OCI-M1 (cell line): ENCODE data around the gene NUDT3.
A peak's percentile ranks its signal among the peaks of the same experiment; 100 is the strongest.
"Not testable (repeated sequence)": the region's sequence is repeated elsewhere in the genome, so short reads cannot be mapped to it uniquely, and the experiment has no call there.

Experiments
- DNase-seq: peaks from one replicate; lab custom pipeline; 2025; lab: John Stamatoyannopoulos, UW

The NUDT3 gene

GRCh38 chr6:34393191-34393965, 909 bp upstream of the NUDT3 start:
- DNase-seq = no peak

DNA sequence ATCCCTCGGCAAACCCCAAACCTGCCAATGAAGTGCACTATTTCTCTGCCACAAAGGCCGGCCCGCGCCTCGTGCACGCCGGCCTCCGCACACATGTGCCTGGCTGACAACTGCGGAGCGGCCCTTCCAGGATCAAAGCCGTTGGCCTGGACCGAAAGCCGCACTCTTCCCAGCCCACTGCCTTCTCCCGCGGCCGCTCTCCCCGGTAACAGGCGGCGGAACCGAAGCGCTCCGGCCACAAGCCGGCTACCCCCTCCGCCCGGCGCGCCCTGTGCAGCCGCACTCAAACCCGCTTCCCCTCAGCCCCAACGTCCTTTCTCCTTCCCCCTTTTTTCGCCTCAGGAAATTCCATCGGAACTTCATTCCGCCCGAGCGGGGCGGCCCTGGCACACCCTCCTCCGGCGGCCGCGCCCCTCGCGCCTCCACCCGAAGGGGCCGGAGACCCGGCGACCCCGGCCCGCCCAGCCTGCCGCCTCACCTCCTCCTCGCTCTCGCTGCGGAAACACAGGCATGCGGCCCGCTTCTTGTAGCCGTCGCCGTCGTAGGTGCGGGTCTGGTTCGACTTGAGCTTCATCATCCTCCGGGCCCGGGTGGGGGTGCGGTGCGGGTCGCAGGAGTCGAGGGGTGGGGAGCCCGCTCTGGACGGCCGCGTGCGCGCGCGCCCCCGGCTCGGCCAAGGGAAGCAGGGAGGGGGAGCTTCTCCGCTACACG, 528 bp downstream of the NUDT3 start:
- DNase-seq = peak; percentile 77

GRCh38 chr6:34391473-34391785, 1.0 kb downstream of the NUDT3 start:
- no peak for DNase-seq

DNA sequence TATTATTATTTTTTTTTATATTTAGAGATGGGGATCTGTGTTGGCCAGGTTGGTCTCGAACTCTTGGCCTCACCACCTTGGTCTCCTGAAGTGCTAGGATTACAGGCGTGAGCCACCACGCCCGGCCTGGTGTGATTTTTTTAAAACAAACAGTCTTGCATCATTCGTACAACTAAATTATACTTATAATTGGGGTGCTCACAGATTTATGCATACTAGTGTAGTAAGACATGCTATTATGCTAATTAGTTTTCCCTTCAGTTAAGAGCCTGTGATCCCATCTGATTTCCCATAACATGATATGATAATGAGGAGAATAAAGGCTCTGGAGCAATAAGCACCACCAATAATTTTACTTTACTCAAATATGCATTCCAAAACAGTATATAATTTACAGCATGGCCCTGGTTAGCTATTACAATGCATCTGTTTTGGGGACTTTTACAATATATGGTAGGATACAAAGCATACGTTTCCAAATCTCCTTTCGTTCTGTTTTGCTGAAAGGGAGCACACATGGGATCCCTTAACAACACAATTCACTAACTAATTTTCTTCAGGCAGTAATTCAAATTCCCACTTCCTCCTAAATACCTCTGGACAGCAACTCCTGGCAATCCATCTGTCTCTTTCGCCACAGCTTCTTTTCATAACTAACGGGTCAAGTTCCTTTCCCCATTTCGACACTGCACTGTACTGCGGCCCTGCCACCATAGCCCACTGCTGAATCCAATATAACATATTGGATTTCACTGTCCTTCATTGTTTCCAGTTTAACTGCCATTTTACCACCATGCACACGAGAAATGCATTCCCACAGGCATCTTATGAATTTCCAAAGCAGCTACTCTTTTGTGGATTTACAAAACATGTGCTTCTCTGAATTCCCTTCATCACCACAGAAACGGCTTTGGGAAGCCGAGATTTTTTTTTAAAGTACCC, 1.7 kb downstream of the NUDT3 start:
- DNase-seq = peak; percentile 68

- no peak for DNase-seq
These were observed 3.4 kb downstream of the NUDT3 start for GRCh38 chr6:34389034-34389433.

GRCh38 chr6:34388421-34388820, 4.0 kb downstream of the NUDT3 start:
- DNase-seq = no peak

DNA sequence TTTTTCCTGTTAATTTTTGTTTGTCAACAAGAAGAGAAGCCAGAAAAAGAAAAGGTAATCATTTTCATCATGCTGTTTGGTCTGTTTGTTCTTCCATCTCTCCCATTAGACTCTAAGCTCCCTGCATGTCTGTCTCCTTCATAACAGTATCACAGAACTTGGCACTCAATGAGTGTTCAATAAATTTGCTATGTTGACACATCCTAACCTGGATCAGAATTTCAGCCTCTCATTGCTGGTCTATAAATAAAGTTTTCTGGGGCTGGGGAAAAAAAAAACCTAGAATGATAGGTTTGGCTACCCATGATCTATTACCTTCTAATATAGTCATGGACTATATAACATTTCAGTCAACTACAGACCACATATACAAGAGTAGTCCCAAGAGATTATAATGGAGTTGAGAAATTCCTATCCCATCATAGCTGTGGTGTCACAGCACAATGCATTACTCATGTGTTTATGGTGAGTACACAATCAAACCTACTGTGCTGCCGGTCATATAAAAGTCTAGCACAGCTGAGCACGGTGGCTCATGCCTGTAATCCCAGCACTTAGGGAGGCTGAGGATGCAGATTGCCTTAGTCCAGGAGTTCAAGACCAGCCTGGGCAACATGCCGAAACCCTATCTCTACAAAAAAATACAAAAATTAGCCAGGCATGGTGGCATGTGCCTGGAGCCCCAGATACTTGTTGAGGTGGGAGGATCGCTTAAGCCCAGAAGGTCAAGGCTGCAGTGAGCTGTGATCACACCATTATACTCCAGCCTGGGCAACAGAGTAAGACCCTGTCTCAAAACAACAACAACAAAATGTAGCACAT, 5.9 kb downstream of the NUDT3 start:
- no peak for DNase-seq

DNA sequence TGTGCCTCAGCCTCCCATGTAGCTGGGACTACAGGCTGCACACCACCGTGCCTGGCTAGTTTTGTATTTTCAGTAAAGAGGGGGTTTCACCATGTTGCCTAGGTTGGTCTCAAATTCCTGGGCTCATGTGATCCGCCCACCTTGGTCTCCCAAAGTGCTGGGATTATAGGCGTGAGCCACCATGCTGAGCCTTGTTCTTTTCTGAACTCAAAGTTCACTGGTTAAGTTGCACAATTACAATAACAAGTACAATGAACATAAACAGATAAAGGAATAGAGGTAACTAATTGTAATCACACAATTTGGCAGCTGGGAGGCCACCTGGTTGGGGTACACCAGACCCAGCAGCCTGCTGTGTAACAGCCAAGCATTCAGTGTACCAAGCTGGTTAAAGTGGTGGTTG, 6.7 kb downstream of the NUDT3 start:
- DNase-seq = no peak

GRCh38 chr6:34384321-34385153, 7.9 kb downstream of the NUDT3 start:
- DNase-seq = no peak

DNA sequence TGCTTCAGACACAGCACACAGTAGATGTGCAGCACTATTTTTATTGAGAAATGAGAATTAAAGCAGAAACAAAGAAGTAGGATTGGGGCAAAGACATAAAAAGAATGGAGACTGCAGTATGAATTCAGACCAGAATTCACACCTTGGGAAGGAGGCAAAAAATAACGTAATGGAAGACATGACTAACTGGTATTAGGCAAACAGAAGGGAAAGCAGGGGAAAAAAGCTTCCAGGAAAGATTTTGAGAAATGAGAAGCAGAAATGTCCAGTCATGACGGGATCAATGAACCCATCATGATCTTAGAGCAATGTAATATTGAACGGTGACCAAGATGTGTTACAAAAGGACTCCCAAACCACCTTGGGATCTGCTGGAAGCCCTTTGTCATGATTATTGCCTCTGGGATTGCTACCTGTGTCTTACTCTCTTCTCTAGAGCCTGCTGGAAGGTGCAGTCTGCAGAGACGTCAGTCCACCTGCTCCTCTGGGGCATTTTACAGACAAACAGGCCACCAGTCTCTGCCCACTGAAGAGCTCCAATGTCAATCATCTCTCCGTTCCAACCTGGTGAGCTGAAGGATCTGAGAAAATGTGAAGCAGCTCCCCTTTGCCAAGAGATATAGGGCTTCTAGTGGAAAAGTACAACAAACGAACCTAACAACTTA, 8.7 kb downstream of the NUDT3 start:
- DNase-seq = no peak

GRCh38 chr6:34383161-34383631, 9.3 kb downstream of the NUDT3 start:
- no peak for DNase-seq

- no peak for DNase-seq
These were observed 11.4 kb downstream of the NUDT3 start for GRCh38 chr6:34381081-34381480.

GRCh38 chr6:34378470-34378869, 14.0 kb downstream of the NUDT3 start:
- DNase-seq = peak; percentile 31

- no peak for DNase-seq
These were observed 14.5 kb downstream of the NUDT3 start for GRCh38 chr6:34377984-34378383.

- not testable (repeated sequence) for DNase-seq
These were observed 14.9 kb downstream of the NUDT3 start for GRCh38 chr6:34377571-34377970.

DNA sequence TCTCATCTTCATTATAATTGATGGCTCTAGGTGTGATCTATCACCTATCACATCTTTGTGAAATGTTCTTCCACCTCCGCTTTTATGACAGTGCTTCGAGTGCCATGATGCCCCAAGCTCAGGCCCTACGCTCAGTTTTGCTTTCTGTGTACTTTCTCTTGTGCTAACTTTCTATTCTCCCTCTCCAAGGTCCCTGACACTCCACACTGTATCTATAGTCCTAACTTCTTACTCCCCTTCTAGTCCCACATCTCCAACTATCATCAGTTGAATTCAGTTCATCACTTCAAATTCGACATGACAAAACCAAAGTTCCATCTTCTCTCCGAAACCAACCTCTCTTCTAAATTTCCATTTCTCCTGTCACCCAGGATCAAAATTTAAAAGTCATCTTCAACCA, 16.6 kb downstream of the NUDT3 start:
- DNase-seq = no peak

DNA sequence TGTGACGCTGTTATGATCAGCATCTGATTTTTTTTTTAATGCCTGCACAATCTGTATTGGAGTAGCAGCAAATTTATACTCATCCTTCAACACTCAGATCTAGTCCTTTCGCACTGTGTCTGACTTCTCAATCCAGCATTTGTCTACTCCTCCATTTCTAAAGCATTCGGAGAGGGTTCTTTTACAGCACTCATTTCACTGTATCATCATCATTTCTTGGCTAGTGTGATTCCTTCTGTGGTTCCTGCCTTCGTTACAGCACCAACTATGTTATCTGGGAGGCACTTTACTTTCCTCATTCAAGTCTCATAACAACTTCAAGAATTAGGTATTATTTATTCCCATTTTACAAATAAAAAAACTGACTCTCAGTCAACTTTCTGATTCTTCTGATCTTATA, 18.0 kb downstream of the NUDT3 start:
- DNase-seq = peak; percentile 69

GRCh38 chr6:34374069-34374468, 18.4 kb downstream of the NUDT3 start:
- DNase-seq = peak; percentile 86

- no peak for DNase-seq
These were observed 19.0 kb downstream of the NUDT3 start for GRCh38 chr6:34373511-34373910.

GRCh38 chr6:34371865-34372264, 20.6 kb downstream of the NUDT3 start:
- DNase-seq = not testable (repeated sequence)
